PC-3 (cell line): ENCODE results near the gene PPM1B. TPM values are rescaled to one million over a fixed set of nuclear protein-coding genes. Genes with fewer than 3 reads are reported as not detected.

Source experiments
- ATAC-seq: fragments of 200-7000 bp; cut with Tn5 transposase; 2 replicates; pipeline ENCODE4 v1.9.1; 2020; ENCODE audit warnings: mild to moderate bottlenecking, moderate library complexity
- BruUV-seq: library from RNA; stranded (reverse); fragments of 400-500 nt; replicated peaks from 2 replicates; lab custom pipeline; 2021; lab: Mats Ljungman, UMichigan
- CTCF ChIA-PET: fragments of 300-600 bp; sonication (Branson Sonifier 250); formaldehyde crosslinking; loops from one replicate; lab custom pipeline; 2022; ENCODE audit warnings: antibody characterized with exemption; lab: Charles Lee
- POLR2A ChIA-PET: fragments of 300-600 bp; sonication (Branson Sonifier 250); formaldehyde crosslinking; loops from one replicate; lab custom pipeline; 2022; ENCODE audit warnings: antibody characterized with exemption; ENCODE audit not compliant: unreplicated experiment; lab: Charles Lee
- DNase-seq: peaks from one replicate; pipeline ENCODE4 v3.0.0-alpha.2; 2015
- H2AFZ ChIP-seq: fragments of 300-600 bp; sonication (generic); 2 replicates; pipeline ENCODE4 v1.6.0; 2016; ENCODE audit warnings: antibody characterized with exemption, low read length
- H3F3A ChIP-seq: fragments of 300-600 bp; sonication (generic); one replicate; pipeline ENCODE4 v1.6.0; 2017; ENCODE audit warnings: antibody characterized with exemption, low read length, control low read depth, mild to moderate bottlenecking; ENCODE audit not compliant: unreplicated experiment
- H3K27ac ChIP-seq: fragments of 300-600 bp; sonication (generic); 2 replicates; pipeline ENCODE4 v1.5.1; 2016; ENCODE audit warnings: mild to moderate bottlenecking, low read length
- H3K27me3 ChIP-seq: fragments of 300-600 bp; sonication (generic); 2 replicates; pipeline ENCODE4 v1.6.1; 2016; ENCODE audit warnings: low read length, mixed read lengths
- H3K36me3 ChIP-seq: fragments of 300-600 bp; sonication (generic); 2 replicates; pipeline ENCODE4 v1.6.1; 2016; ENCODE audit warnings: low read depth, mixed run types, low read length, mixed read lengths
- H3K4me1 ChIP-seq: fragments of 300-600 bp; sonication (generic); 2 replicates; pipeline ENCODE4 v1.5.1; 2016; ENCODE audit warnings: low read length; ENCODE audit not compliant: insufficient read depth
- H3K4me2 ChIP-seq: fragments of 300-600 bp; sonication (generic); 2 replicates; pipeline ENCODE4 v1.6.0; 2016; ENCODE audit warnings: low read length
- H3K4me3 ChIP-seq: fragments of 300-600 bp; sonication (generic); 2 replicates; pipeline ENCODE4 v1.5.1; 2016; ENCODE audit warnings: mild to moderate bottlenecking, low read length, mixed read lengths
- H3K79me2 ChIP-seq: fragments of 300-600 bp; sonication (generic); 2 replicates; pipeline ENCODE4 v1.6.1; 2017; ENCODE audit warnings: low read length, mixed read lengths
- H3K9ac ChIP-seq: fragments of 300-600 bp; sonication (generic); 2 replicates; pipeline ENCODE4 v1.6.0; 2016; ENCODE audit warnings: mild to moderate bottlenecking, low read length
- H3K9me2 ChIP-seq: fragments of 300-600 bp; sonication (generic); replicated peaks from 2 replicates; pipeline ENCODE4 v1.6.1; 2016; ENCODE audit warnings: mixed run types, low read length, mixed read lengths
- H3K9me3 ChIP-seq: fragments of 300-600 bp; sonication (generic); 2 replicates; pipeline ENCODE4 v1.6.1; 2016; ENCODE audit warnings: low read length, mixed read lengths
- H4K20me1 ChIP-seq: fragments of 300-600 bp; sonication (generic); 2 replicates; pipeline ENCODE4 v1.6.1; 2016; ENCODE audit warnings: low read length, mixed read lengths
- CTCF ChIP-seq: fragments of 300-600 bp; sonication (generic); conservative IDR thresholded peaks from 2 replicates; pipeline ENCODE4 v1.5.1; 2017; ENCODE audit warnings: antibody characterized with exemption, low read depth, mild to moderate bottlenecking, low read length
- EZH2 ChIP-seq: fragments of 300-600 bp; sonication (generic); IDR thresholded peaks from one replicate; pipeline ENCODE4 v1.6.1; 2017; ENCODE audit warnings: antibody characterized with exemption, mild to moderate bottlenecking, low read length; ENCODE audit not compliant: unreplicated experiment
- EZH2phosphoT487 ChIP-seq: fragments of 300-600 bp; sonication (generic); IDR thresholded peaks from 2 replicates; pipeline ENCODE4 v1.6.1; 2018; ENCODE audit warnings: mild to moderate bottlenecking, antibody characterized with exemption, low read length, borderline replicate concordance
- intact Hi-C: fragments of 100-400 bp; cut with micrococcal nuclease; formaldehyde crosslinking; loops from 2 replicates; pipeline ENCODE4 v1.9.0; 2023
- total RNA-seq: library from RNA; depleted of rRNA; stranded (reverse); fragments of >200 nt; gene quantifications from 2 replicates; pipeline ENCODE4 v1.2.3, GENCODE V29; 2014

Gene PPM1B
- total RNA-seq, 1 experiment from 2014 or later, result 17.6 TPM

GRCh38 chr2:44269831-44270230 lies 101.2 kb downstream of the PPM1B start:
- H3K36me3 ChIP-seq, result no peaks in the 10 kb centered on the region
- no peaks in the 10 kb centered on the region for H4K20me1 ChIP-seq
- no TSS peak for BruUV-seq
- ChIA-PET POLR2A (no interaction called here), CTCF (interaction anchor here (0.6 kb wide), 1 partner anchor 43 kb away, joined by 3 read pairs; no protein-coding TSS in a partner anchor)
- H3K4me1 ChIP-seq, result peaks cover 16% of the 10 kb centered on the region
- no peak overlapping the region for H3K4me2 ChIP-seq
- DNase-seq, result no peak
- H3F3A ChIP-seq, result no peaks in the 10 kb centered on the region
- no peaks in the 10 kb centered on the region for H3K9me3 ChIP-seq
- intact Hi-C loops, result no loop called here
- no peak overlapping the region for H3K9ac ChIP-seq
- H3K4me3 ChIP-seq, result no peak overlapping the region
- H3K9me2 ChIP-seq, result no peaks in the 10 kb centered on the region
- no peaks in the 10 kb centered on the region for H3K79me2 ChIP-seq
- no peaks in the 10 kb centered on the region for H3K27me3 ChIP-seq
- TF ChIP-seq EZH2phosphoT487 (no peak), EZH2 (no peak), CTCF (no peak)
- H3K27ac ChIP-seq, result no peak overlapping the region
- H2AFZ ChIP-seq, result no peak overlapping the region
- ATAC-seq, result no peak

GRCh38 chr2:44271296-44271695 lies 102.6 kb downstream of the PPM1B start:
- Histone ChIP-seq H3K4me2 (no peak overlapping the region), H3K9ac (no peak overlapping the region), H3K36me3 (no peaks in the 10 kb centered on the region), H3K27me3 (no peaks in the 10 kb centered on the region), H4K20me1 (no peaks in the 10 kb centered on the region), H2AFZ (no peak overlapping the region), H3K4me3 (no peak overlapping the region), H3K9me3 (no peaks in the 10 kb centered on the region), H3K9me2 (no peaks in the 10 kb centered on the region), H3K79me2 (no peaks in the 10 kb centered on the region), H3F3A (no peaks in the 10 kb centered on the region), H3K27ac (no peak overlapping the region), H3K4me1 (peaks cover 26% of the 10 kb centered on the region)
- no TSS peak for BruUV-seq
- intact Hi-C loops, result no loop called here
- ChIA-PET POLR2A (no interaction called here), CTCF (no interaction called here)
- TF ChIP-seq EZH2 (no peak), CTCF (no peak), EZH2phosphoT487 (no peak)
- DNase-seq (no peak), ATAC-seq (no peak)

- no TSS peak for BruUV-seq
- DNase-seq, result no peak
- Histone ChIP-seq H3K9me3 (no peaks in the 10 kb centered on the region), H3K9me2 (no peaks in the 10 kb centered on the region), H3K27me3 (no peaks in the 10 kb centered on the region), H3K4me1 (peaks cover 30% of the 10 kb centered on the region), H3F3A (no peaks in the 10 kb centered on the region), H3K79me2 (no peaks in the 10 kb centered on the region), H2AFZ (no peak overlapping the region), H3K36me3 (no peaks in the 10 kb centered on the region), H3K4me3 (no peak overlapping the region), H3K4me2 (no peak overlapping the region), H3K9ac (no peak overlapping the region), H3K27ac (no peak overlapping the region), H4K20me1 (no peaks in the 10 kb centered on the region)
- intact Hi-C loops, result no loop called here
- no peak for TF ChIP-seq EZH2
- TF ChIP-seq CTCF, result no peak
- no peak for TF ChIP-seq EZH2phosphoT487
- POLR2A ChIA-PET, result no interaction called here
- CTCF ChIA-PET, result no interaction called here
- ATAC-seq, result no peak
These were observed 104.4 kb downstream of the PPM1B start for GRCh38 chr2:44273076-44273475.
